Fibroblast of skin of left biceps (primary cell): ENCODE measurements around the gene SSTR5.
"Not testable (repeated sequence)": the region's sequence is repeated elsewhere in the genome, so short reads cannot be mapped to it uniquely, and the experiment has no call there.

Experiments used
- DNase-seq, 2 experiments: peaks; one replicate each; pipeline ENCODE4 v3.0.0-alpha.2; 2013; ENCODE audit warnings: low read depth in 2 of 2

The SSTR5 gene

DNA sequence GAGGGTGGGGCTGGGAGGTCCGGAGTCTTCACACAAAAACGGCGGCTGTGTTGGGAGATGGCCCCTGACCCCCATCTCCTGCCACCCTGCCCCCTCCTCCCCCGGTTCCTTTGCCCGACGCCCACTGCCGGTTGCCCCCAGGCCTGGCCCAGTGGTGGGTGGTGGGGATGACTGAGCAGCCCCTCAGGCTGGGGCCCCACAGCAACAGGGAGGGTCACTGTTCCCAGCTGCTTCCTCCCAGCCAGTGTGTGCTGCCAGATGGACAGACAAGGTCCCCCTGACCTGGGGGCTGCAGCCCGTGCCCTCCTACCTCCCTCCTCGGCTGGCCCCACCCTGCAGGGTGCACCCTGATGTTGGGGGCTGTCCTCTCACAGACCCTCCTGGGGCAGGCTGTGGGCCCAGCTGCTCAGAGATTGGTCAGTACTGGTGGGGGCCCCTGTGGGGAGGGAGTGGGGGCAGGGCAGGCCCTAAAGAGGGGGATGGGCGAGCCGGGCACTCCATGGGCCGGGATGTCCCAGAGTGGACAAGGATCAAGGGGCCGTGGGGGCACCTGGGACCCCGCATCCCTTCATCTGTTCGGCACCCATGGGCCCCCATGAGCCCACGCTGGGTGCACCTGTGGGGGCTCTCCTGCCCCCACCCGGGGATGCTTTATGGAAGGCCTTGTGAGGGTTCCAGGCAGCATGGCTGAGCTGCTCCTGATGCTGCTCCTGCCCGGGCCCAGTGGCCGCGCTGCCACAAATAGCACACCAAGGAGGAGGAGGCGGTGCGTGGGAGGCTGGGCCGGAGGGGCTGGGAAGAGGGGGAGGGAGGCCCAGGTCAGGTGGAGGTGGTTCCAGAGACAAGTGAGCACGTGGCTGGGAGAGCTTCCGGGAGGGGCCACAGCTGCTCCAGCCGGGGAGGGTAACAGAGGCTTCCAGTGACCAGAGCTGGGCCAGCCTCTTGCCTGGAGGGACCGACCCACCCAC lies 18.4 kb downstream of the SSTR5 start:
- DNase-seq = no peak

DNA sequence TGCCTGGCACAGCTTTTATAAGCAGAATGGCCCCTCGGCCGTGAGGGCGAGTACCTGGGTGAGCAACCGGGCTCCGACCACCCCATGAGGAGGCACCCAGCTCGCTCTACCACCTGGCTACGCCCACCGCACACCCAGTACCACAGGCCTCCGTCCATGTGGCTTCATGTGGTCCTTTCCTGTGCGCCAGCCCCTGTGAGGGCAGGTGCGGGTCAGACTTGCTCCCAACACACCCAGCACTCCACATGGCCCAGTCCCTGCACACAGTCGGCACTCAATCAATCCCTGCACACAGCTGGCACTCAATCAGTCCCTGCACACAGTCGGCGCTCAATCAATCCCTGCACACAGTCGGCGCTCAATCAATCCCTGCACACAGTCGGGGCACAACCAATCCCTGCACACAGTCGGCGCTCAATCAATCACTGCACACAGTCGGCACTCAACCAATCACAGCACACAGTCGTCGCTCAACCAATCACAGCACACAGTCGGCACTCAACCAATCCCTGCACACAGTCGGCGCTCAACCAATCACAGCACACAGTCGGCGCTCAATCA lies 19.5 kb downstream of the SSTR5 start:
- DNase-seq = no peak

DNA sequence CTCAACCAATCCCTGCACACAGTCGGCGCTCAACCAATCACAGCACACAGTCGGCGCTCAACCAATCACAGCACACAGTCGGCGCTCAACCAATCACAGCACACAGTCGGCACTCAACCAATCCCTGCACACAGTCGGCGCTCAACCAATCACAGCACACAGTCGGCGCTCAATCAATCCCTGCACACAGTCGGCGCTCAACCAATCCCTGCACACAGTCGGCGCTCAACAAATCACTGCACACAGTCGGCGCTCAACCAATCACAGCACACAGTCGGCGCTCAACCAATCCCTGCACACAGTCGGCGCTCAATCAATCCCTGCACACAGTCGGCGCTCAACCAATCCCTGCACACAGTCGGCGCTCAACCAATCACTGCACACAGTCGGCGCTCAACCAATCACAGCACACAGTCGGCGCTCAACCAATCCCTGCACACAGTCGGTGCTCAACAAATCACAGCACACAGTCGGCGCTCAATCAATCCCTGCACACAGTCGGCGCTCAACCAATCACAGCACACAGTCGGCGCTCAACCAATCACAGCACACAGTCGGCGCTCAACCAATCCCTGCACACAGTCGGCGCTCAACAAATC lies 20.2 kb downstream of the SSTR5 start:
- not testable (repeated sequence) for DNase-seq

DNA sequence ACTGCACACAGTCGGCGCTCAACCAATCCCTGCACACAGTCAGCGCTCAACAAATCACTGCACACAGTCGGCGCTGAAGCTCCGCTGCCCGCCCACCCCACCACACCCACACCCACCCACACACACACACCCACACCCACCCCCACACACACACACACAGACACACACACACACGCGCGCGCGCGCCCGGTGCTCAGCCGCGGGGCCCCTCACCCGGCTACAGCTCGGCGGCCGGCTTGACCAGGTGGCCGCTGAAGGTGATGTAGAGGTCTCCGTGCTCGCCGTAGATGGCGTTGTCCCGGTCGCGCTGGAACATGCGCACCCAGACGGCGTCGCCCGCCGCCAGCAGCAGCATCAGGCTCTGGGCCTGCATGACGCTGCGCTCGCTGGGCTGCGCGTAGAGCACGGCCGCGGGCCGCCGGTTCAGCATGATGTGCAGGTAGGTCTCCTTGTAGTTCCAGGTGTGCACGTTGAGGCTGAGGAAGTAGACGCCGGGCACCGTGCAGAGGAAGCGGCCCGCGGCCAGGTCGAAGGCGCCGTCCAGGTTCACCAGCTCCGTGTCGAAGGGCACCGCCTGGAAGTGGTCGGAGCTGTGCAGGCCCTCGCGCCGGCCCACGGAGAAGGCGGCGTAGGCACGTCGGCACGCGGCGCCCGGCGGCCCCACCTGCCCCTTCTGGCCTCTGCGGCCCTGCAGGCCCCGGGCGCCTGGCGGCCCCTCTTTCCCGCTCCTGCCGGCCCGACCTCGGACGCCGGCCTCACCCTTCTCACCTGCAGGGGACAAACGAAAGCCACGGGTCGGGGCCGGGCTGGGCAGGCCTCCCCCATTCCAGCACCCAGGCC lies 21.0 kb downstream of the SSTR5 start:
- DNase-seq = no peak

DNA sequence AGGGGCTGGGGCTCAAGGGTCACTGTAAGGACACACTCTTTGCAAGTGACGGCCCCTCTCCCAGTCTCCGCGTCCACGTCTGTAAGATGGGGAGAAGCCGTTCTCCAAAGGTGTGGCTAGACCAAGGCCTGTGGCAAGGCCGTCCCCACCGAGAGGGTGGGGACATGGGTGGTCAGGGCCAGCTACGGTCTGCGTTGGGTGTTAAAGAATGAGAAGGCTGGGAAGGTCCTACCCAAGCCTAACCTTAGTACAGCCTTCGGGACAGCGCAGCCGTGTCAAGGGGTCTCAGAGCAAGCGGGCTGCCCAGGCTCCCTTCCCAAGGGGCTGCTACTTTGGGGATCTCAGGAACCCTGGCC lies 21.6 kb downstream of the SSTR5 start:
- no peak for DNase-seq

DNA sequence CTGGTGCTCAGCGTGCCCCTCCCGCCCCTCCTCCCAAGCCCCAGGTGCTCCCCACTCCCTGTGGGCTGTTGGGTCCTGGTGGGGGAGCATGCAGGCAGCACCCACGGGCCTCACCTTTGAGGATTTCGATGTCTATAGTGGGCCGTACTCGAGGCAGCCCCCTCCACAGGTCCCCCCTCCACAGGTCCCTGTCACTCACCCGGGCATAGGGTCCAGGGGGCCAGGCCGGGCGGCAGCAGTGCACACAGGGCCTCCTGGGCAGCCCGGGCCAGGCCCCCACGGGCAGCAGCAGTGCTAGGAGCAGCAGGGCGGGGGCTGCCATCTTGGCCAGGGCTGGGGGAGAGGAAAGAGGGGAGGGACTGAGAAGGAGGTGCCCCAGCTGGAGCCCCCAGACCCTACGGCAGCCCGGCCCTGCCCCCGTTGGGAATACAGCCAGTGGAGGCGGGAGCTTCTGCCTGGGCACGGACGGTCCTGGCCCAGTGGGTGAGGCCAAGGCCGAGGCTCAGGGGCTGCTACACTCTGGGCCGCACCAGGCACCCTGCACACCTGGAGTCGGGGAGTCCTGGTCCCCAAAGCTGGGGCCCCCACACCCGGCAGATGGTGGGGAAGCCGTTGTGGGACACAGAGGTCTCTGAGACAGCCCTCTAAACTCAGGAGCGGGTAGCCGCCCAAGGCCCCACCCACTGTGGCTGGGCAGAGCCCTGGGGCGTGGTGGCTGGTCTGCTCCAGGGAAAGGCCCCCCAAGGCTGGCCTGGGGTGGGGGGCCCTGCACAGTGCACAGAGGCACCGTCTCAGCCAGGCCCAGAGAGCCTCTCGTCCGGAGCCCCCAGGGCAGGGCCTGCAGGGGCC lies 22.3 kb downstream of the SSTR5 start:
- no peak for DNase-seq

DNA sequence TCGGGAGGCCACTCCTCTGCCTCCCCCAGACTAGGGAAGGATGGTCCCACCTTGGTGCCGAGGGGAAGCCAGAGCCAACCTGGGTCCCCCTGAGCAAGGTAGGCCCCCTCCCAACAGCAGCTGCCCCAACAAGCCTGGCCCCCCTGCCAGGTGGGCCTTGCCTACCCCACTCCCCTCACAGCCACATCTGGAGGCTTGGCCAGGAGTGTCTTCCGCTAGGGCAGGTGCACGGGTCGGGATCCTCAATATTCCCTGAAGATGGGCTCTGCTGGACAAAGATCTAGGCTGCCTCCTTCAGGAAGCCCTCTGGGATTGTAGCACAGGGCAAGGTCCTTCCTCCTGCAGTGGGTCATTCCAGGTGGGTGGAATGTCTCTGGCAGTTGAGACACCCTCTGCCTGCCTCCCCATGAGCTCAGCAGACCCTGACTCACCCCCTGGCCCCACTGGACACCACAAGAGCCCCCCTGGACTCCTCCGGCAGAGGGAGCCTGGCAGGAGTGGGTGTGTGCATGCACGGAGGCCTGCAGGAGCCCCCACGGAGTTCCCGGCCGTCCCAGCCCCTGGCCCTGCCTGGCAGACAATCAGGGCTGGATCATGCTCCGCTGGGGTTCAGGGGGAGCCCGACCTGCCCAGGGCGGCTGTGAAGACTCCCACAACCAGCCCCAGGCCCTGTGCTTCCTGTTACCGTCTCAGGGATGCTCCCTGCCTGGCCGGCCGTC lies 23.1 kb downstream of the SSTR5 start:
- DNase-seq = no peak

DNA sequence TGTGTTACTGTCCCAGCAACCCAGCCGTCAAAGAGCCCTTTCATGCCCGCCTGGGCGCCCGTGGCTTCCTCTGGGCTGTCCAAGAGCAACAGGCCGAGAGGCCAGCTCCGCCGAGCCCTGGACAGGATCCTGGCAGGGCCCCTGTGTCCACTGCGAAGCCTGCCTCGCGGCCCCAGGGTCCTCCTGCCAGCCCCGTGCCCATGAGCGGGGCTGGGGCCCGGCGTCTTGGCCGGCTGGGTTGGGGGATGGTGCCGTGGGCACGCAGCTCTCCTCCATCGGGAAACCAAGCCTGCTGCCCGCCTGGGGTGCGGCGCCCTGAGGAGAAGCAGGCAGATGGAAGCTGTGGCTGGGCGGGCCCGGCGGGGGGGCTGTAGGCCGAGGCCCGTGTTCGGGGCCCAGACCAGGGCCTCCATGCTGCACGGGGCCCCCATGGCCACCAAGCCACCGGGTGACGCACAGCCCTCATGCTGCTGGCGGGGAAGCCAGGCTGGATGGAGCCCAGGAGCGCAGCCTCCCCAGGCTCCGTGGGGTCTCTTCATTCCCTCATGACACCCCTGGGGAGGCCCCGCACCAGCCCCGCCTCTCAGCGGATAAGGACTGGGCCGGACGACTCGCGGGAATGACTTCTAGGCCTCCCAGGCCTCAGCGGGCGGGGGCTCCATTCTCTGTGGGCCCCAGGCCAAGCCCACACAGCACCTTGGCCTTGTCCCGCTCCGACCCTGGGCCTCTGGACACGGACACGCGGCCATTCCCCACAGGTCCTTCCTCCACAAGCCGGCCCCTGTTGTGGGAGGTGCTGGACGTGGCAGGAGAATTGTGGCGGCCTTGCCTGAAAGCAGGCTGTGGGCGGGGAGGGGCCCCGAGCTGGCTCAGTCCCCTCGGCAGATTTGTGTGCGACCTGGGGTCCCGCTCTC lies 23.9 kb downstream of the SSTR5 start, which contains the start of gene C1QTNF8:
TSS of gene C1QTNF8 (minus strand) at position 76 of the 914 bp plus-strand sequence. CDS start 1,322 bp downstream, outside the sequence.
- no peak for DNase-seq

DNA sequence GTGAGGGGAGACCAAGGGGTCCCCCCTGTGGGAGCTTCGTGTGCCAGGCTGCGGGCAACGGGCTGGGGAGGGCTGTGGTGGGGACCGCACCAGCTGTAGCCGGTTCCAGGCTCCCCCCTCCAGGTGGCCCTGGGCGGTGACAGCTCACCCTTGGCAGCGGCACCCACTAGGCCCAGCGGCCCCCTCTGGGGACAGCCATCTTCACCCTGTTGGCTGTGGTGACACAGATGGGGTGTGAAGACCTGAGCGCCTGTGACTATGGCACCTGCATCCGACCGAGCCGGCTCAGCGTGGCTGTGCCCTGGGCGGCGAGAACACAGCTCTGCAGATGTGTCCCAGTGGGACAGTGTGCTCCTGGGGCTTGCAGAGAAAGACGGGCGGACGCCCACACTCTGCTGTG lies 24.6 kb downstream of the SSTR5 start:
- no peak for DNase-seq

DNA sequence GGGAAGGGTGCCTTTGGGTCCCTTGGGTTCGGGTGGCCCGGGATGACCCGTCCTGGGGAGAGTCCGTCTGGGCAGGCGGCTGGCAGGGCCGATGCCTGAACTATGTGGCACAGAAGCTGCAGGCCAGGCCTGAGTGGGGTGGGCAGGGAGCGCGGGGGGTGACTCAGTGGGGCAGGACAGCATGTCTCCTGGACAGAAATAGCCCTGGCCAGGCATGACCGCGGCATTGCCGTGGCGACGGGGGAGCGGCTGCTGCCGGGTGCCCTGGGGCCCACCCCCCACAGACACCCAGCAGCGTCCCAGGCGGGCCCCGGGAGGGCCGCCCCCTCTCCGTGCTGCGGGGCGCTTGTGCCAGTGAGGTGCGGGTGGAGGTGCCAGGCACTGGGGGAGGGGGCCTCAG lies 25.3 kb downstream of the SSTR5 start:
- DNase-seq = no peak

DNA sequence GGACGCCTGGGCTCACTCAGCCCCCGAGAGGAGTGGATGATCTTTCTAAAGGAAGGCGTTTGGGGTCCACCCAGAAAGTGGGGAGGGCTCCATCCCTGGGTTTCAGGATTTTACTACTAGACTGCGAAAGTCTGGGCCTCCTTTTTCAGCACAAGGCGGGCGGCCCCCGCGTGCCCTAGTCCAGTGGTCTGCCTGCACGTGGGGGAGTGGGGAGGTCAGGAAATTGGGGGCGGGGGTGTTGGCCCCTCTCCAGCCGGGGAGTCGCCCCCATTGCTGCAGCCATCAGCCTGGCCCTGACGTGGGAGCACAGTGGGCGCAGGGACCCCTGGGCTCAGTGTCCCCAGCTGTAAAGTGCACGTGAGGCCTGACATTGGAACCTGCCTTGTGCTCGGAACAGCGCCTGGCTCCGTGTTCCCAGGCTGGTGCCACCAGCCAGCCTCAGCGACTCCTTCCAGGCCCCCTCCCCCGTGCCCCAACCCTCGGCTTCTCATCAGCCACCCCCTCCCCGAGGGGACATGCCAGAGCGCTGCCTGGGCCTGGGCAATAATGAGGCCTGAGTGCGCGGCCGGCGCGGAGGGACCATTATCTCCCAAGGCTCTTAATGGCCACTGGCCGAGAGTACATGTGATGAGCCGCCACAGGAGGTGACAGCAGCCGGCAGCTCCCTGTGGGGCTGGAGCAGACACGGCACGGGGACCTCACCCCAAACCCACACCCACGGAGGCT lies 25.9 kb downstream of the SSTR5 start:
- DNase-seq = no peak

DNA sequence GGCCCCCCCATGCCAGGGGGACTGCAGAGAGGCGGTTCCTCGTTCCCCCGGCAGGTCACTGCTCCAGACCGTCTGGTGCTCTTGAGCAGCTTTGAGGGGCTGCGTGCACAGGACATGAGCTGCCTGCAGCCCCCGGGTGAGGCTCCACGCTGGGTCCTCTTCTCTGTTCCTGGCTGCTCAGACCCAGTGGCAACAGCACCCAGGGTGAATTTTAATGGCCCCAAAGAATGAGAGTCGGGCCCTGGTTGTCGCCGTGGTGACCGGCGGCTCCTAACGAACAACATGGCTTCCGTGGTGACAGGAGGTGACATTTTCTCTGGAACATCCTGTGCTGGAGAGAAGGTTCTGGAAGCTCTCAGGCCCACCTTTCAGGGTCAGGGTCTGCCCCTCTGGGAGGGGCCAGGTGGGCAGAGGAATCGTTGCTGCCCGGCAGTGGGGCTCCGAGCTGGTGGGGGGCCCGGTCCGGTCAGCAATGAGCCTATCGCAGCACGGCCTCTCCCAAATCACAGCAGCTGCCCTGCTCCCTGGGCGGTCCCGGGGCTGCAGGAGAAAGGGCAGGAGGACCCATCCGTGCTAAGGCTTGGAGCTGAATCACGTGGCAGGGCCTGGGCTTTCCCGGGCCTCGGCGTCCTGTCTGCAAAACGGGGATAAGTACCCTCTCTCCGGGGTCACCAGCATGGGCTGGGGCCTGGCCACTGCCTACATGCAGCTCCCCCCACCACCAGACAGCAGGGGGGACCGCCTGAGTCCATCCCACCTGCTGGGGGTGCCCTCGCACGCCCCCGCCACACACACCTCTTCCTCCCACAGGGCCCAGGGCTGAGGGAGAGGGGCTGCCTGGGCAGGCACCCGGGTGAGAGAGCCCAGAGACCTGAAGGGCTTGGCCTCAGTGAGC lies 26.9 kb downstream of the SSTR5 start:
- DNase-seq = no peak

DNA sequence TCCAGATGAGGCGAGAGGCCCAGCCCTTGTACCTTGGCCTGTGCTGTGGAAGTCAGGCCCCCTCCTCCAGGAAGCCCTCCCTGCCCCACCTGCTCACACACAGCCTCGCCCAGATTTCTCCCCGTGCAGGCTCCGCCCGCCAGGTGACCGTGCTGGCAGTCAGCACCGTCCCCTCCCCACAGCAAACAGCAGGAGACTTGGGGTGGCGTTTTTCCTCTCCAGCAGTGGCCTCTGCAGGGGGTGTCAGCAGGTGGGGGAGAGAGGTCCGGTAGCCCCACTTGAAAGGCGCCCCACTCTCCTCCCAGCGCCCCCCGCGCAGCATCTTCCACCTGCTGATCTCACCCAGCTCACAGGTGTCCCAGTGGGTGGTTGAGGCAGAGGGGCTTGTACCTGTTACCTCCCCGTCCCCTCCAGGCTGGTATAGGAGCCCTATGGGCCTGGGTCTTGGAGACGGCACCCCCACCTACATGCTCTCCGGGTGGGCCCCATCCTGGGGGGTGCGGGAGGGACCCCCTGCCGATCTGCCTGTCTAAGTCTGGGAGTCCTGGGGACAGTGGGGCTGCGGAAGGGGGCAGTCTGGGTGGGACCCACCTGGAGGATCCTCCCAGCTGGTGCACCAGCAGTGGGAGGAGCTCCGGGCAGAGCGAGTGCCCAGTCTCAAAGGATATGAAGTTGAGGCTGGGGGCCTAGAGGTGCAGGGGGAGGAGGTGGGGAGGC lies 27.7 kb downstream of the SSTR5 start:
- DNase-seq = no peak

DNA sequence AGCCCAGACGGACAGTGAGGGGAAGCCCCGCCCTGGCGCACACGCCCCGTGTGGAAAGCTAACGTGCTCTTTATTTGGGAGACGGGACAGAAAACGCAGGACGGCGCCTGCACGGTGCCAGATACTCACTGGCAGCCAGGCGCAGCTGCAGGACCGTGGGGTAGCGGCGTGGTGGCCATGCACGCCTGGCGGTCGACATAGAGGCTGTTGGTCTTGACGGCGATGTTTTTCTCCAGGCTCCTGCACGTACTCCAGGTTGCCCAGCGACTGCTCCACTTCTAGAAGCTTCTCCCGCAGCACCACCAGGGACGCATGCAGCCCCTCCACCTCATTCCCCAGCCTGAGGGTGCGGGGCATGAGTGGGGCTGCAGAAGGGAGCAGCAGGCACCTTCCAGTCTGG lies 28.6 kb downstream of the SSTR5 start:
- no peak for DNase-seq

DNA sequence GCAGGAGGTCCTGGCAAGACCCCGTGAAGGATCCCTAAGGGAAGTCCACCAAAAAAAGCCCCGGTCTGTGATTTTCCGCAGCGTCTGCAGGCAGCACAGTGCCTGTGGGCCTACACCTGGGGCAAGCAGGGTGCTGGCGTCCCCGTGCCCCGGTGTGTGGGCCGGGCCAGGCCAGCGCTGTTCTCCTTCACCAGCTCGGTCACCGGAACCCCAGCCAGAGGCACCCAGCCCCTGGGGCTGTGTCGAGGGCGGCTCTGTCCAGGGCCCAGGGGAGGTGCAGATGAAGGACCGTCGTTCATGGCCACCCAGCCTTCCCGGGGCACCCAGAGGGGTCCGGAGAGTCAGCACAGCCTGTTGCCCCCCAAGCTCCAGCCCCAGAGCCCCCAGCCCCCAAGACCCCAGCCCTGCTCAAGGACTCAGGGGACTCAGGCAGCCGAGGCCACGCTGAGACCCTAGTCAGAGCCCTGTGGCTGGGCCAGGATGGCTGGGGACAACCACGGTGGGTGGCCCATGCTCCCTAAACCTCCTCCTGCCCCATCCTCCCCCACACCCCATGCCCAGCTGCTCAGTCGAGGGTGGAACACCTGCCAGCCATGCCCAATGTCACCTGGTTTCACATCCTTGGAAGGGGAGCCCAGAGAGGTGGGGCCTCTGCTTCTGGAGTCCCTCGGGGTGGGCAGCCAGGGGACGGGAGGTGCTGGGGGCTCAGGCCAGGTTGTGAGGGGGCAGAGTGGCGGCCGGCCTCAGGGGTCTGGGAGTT lies 29.2 kb downstream of the SSTR5 start:
- no peak for DNase-seq

DNA sequence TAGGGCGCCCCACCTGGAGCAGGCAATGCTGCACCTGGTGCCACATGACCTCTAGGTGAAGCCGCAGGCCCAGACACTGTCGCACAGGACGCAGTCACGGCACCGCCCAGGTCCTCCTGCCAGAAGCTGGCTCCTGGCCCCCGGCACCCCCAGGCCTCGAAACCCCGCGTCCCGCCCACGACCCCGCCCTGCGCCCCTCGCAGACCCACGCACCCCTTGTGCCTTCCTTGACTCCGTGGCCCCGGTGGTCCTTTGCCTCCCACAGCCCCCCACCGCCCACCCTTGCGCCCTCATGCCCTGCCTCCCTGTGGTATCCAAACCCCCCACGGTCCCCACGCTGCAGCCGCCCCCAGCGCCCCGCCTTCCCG lies 29.8 kb downstream of the SSTR5 start:
- DNase-seq = no peak
